ENCODE data around the gene NRF1.
"Not testable (repeated sequence)": the region's sequence is repeated elsewhere in the genome, so short reads cannot be mapped to it uniquely, and the experiment has no call there.

The NRF1 gene

DNA sequence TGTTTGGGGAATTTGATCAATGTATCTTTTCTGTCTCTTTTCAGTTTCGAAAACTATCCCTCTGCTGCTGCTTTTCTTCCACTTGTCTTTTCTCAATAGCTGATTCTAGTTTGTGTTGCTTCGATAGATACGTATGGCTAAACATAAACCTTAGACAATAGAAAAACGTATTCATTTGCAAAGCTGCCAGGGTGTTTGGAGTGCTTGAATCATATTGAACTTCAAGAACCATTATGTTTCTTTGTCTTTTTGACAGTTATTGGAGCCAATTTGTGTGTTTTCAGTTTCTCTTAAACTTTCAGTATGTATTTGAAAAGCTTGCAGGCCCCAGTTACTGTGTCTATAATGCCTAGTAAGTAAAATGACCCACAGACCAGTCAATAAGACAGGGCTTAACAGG, 25.1 kb downstream of the NRF1 start:
- Histone ChIP-seq H3K9ac (ENCODE audit: low read length) (no peak overlapping the region), H3K27me3 (ENCODE audit: control insufficient read depth, insufficient read depth, low read length) (no peaks in the 10 kb centered on the region), H3K27ac (ENCODE audit: low read depth, low read length) (no peak overlapping the region), H3K36me3 (ENCODE audit: control insufficient read depth, insufficient read depth, low read length) (no peaks in the 10 kb centered on the region), H3K4me3 (ENCODE audit: low read length) (no peak overlapping the region), H3K4me1 (ENCODE audit: control insufficient read depth, insufficient read depth, low read length) (no peaks in the 10 kb centered on the region)

GRCh38 chr7:129640400-129640799, 28.9 kb downstream of the NRF1 start:
- H3K4me1 ChIP-seq (ENCODE audit: control insufficient read depth, insufficient read depth, low read length), result no peaks in the 10 kb centered on the region
- H3K36me3 ChIP-seq (ENCODE audit: control insufficient read depth, insufficient read depth, low read length), result no peaks in the 10 kb centered on the region
- H3K4me3 ChIP-seq (ENCODE audit: low read length), result no peak overlapping the region
- H3K27ac ChIP-seq (ENCODE audit: low read depth, low read length), result no peak overlapping the region
- H3K9ac ChIP-seq (ENCODE audit: low read length), result no peak overlapping the region
- H3K27me3 ChIP-seq (ENCODE audit: control insufficient read depth, insufficient read depth, low read length), result no peaks in the 10 kb centered on the region

DNA sequence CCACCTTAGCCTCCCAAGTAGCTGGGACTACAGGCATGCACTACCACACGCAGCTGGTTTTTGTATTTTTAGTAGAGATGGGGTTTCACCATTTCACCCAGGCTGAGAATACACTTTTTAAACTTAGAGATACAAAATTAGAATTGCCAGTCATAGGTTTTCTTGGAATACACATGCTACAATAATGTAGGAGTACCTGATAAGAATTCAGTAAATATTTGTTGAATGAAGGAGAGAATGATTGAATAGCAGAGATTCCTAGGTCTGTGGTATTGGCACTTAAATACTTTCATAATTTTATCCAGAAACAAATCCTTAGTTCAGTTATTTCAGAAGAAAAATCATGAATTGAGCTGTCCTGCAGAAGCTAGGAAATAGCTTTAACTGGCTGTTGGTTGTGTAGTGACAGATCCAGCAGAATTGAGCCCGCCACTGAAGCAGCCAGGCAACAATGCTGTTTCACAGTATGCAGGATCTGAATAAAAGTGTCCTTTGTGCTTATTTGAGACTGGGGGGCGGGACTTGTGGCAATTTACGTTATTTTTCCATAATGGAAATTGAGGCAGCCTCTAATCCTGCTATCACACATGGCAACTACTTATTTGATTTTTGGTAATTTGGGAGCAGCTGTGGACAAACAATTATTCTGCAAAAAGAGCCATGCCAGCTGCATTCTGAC, 31.5 kb downstream of the NRF1 start:
- no peaks in the 10 kb centered on the region for H3K4me1 ChIP-seq (ENCODE audit: control insufficient read depth, insufficient read depth, low read length)
- H3K4me3 ChIP-seq (ENCODE audit: low read length), result no peak overlapping the region
- H3K36me3 ChIP-seq (ENCODE audit: control insufficient read depth, insufficient read depth, low read length), result no peaks in the 10 kb centered on the region
- no peak overlapping the region for H3K9ac ChIP-seq (ENCODE audit: low read length)
- no peaks in the 10 kb centered on the region for H3K27me3 ChIP-seq (ENCODE audit: control insufficient read depth, insufficient read depth, low read length)
- no peak overlapping the region for H3K27ac ChIP-seq (ENCODE audit: low read depth, low read length)

DNA sequence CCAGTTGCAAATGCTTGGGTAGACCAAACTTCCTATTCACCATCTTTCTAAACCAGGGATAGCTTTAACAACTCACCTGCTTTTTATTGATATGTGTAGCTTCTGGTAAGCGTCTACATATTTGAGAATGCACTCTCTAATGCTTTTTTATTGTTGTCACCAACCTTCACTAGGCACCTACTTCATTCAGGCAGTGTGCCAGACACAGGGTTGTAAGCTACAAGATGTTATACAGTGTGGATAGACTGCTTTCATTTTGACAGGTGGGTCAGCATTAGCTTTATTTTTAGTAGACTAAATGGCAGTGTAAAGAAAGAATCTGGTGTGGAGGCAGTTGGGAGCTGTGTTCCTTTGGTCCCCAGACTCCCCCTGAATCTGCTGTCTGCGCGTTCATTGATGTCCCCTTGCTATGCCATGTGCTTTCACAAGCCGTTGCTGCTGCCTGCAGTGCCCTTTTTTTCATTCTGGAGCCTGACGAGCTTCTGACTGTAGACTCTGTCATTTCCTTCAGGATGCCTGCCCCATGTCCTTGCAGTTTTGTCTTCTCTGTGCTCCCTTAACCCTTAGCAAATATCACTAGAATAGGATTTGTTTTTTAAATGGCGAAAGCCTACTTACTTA, 32.1 kb downstream of the NRF1 start:
- H3K9ac ChIP-seq (ENCODE audit: low read length), result no peak overlapping the region
- no peaks in the 10 kb centered on the region for H3K36me3 ChIP-seq (ENCODE audit: control insufficient read depth, insufficient read depth, low read length)
- no peak overlapping the region for H3K4me3 ChIP-seq (ENCODE audit: low read length)
- H3K4me1 ChIP-seq (ENCODE audit: control insufficient read depth, insufficient read depth, low read length), result no peaks in the 10 kb centered on the region
- no peak overlapping the region for H3K27ac ChIP-seq (ENCODE audit: low read depth, low read length)
- H3K27me3 ChIP-seq (ENCODE audit: control insufficient read depth, insufficient read depth, low read length), result no peaks in the 10 kb centered on the region

- no peaks in the 10 kb centered on the region for H3K4me1 ChIP-seq (ENCODE audit: control insufficient read depth, insufficient read depth, low read length)
- H3K4me3 ChIP-seq (ENCODE audit: low read length), result no peak overlapping the region
- no peaks in the 10 kb centered on the region for H3K27me3 ChIP-seq (ENCODE audit: control insufficient read depth, insufficient read depth, low read length)
- no peak overlapping the region for H3K27ac ChIP-seq (ENCODE audit: low read depth, low read length)
- no peaks in the 10 kb centered on the region for H3K36me3 ChIP-seq (ENCODE audit: control insufficient read depth, insufficient read depth, low read length)
- H3K9ac ChIP-seq (ENCODE audit: low read length), result no peak overlapping the region
These were observed 33.2 kb downstream of the NRF1 start for GRCh38 chr7:129644634-129645230.

GRCh38 chr7:129646369-129647021, 35.0 kb downstream of the NRF1 start:
- Histone ChIP-seq H3K36me3 (ENCODE audit: control insufficient read depth, insufficient read depth, low read length) (no peaks in the 10 kb centered on the region), H3K27ac (ENCODE audit: low read depth, low read length) (no peak overlapping the region), H3K27me3 (ENCODE audit: control insufficient read depth, insufficient read depth, low read length) (no peaks in the 10 kb centered on the region), H3K9ac (ENCODE audit: low read length) (no peak overlapping the region), H3K4me1 (ENCODE audit: control insufficient read depth, insufficient read depth, low read length) (no peaks in the 10 kb centered on the region), H3K4me3 (ENCODE audit: low read length) (no peak overlapping the region)

DNA sequence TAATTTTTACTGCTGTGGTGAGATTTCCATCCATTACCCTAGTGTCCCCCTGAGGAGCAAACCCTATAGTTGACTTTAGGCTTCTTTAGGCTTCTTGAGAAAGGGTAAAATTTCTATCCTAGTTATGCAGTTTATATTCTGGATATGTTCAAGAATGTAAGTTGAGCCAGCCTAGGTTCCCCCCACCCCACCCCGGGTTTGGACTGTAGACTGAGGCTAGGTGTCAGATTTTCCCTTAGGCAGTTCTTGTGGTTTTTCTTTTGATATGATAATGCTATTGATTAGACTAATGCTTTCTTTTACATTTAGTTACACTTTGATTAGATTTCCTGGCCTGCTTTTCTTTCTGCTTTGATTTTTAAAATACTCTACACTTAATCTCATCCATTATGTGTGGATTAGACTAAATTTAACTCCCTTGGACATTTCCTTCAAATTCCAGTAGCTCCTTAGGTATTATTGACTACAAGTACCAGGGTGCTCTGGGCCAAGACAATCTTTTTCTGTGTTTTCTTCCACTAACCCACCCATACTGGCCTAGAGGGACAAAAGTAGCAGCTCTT, 37.7 kb downstream of the NRF1 start:
- no peaks in the 10 kb centered on the region for H3K27me3 ChIP-seq (ENCODE audit: control insufficient read depth, insufficient read depth, low read length)
- H3K9ac ChIP-seq (ENCODE audit: low read length), result no peak overlapping the region
- H3K4me3 ChIP-seq (ENCODE audit: low read length), result no peak overlapping the region
- no peaks in the 10 kb centered on the region for H3K36me3 ChIP-seq (ENCODE audit: control insufficient read depth, insufficient read depth, low read length)
- no peak overlapping the region for H3K27ac ChIP-seq (ENCODE audit: low read depth, low read length)
- no peaks in the 10 kb centered on the region for H3K4me1 ChIP-seq (ENCODE audit: control insufficient read depth, insufficient read depth, low read length)

GRCh38 chr7:129650056-129650758, 38.7 kb downstream of the NRF1 start:
- Histone ChIP-seq H3K4me3 (ENCODE audit: low read length) (no peak overlapping the region), H3K4me1 (ENCODE audit: control insufficient read depth, insufficient read depth, low read length) (no peaks in the 10 kb centered on the region), H3K27me3 (ENCODE audit: control insufficient read depth, insufficient read depth, low read length) (no peaks in the 10 kb centered on the region), H3K27ac (ENCODE audit: low read depth, low read length) (no peak overlapping the region), H3K9ac (ENCODE audit: low read length) (no peak overlapping the region), H3K36me3 (ENCODE audit: control insufficient read depth, insufficient read depth, low read length) (no peaks in the 10 kb centered on the region)

- no peak overlapping the region for H3K4me3 ChIP-seq (ENCODE audit: low read length)
- H3K4me1 ChIP-seq (ENCODE audit: control insufficient read depth, insufficient read depth, low read length), result no peaks in the 10 kb centered on the region
- H3K9ac ChIP-seq (ENCODE audit: low read length), result no peak overlapping the region
- H3K36me3 ChIP-seq (ENCODE audit: control insufficient read depth, insufficient read depth, low read length), result no peaks in the 10 kb centered on the region
- no peaks in the 10 kb centered on the region for H3K27me3 ChIP-seq (ENCODE audit: control insufficient read depth, insufficient read depth, low read length)
- H3K27ac ChIP-seq (ENCODE audit: low read depth, low read length), result no peak overlapping the region
These were observed 41.4 kb downstream of the NRF1 start for GRCh38 chr7:129652914-129653313.

GRCh38 chr7:129655811-129656210, 44.3 kb downstream of the NRF1 start:
- Histone ChIP-seq H3K4me3 (ENCODE audit: low read length) (no peak overlapping the region), H3K4me1 (ENCODE audit: control insufficient read depth, insufficient read depth, low read length) (no peaks in the 10 kb centered on the region), H3K27ac (ENCODE audit: low read depth, low read length) (no peak overlapping the region), H3K36me3 (ENCODE audit: control insufficient read depth, insufficient read depth, low read length) (peaks cover 6% of the 10 kb centered on the region), H3K9ac (ENCODE audit: low read length) (no peak overlapping the region), H3K27me3 (ENCODE audit: control insufficient read depth, insufficient read depth, low read length) (no peaks in the 10 kb centered on the region)

- Histone ChIP-seq H3K9ac (ENCODE audit: low read length) (no peak overlapping the region), H3K4me3 (ENCODE audit: low read length) (no peak overlapping the region), H3K27me3 (ENCODE audit: control insufficient read depth, insufficient read depth, low read length) (no peaks in the 10 kb centered on the region), H3K36me3 (ENCODE audit: control insufficient read depth, insufficient read depth, low read length) (peaks cover 8% of the 10 kb centered on the region), H3K4me1 (ENCODE audit: control insufficient read depth, insufficient read depth, low read length) (no peaks in the 10 kb centered on the region), H3K27ac (ENCODE audit: low read depth, low read length) (no peak overlapping the region)
These were observed 45.8 kb downstream of the NRF1 start for GRCh38 chr7:129657363-129657762.

DNA sequence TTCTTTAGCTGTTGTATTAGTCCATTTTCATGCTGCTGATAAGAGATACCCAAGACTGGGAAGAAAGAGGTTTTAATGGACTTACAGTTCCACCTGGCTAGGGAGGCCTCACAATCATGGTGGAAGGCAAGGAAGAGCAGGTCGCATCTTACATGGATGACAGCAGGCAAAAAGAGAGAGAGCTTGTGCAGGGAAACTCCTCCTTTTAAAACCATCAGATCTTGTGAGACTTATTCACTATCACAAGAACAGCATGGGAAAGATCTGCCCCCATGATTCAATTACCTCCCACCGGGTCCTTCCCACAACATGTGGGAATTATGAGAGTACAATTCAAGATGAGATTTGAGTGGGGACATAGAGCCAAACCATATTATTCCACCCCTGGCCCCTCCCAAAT, 48.4 kb downstream of the NRF1 start:
- H3K27me3 ChIP-seq (ENCODE audit: control insufficient read depth, insufficient read depth, low read length); H3K9ac ChIP-seq (ENCODE audit: low read length); H3K4me1 ChIP-seq (ENCODE audit: control insufficient read depth, insufficient read depth, low read length); H3K4me3 ChIP-seq (ENCODE audit: low read length); H3K36me3 ChIP-seq (ENCODE audit: control insufficient read depth, insufficient read depth, low read length); H3K27ac ChIP-seq (ENCODE audit: low read depth, low read length): not testable (repeated sequence)
